Neuronal stem cell (in vitro differentiated cells): ENCODE data around the gene CDC26.

Source experiments
- DNase-seq: peaks from one replicate; pipeline ENCODE4 v3.0.0-alpha.2; 2013; ENCODE audit warnings: low spot score
- H2AFZ ChIP-seq: one replicate; pipeline ENCODE4 v1.6.1; 2013; ENCODE audit warnings: mild to moderate bottlenecking, low read length, inconsistent platforms
- H2AK5ac ChIP-seq: 2 replicates; pipeline ENCODE4 v1.6.1; 2013; ENCODE audit warnings: low read depth, mild to moderate bottlenecking, inconsistent platforms, low read length, moderate library complexity, mixed read lengths
- H2BK120ac ChIP-seq: 2 replicates; pipeline ENCODE4 v1.6.1; 2013; ENCODE audit warnings: low read depth, mild to moderate bottlenecking, inconsistent platforms, low read length, moderate library complexity, mixed read lengths
- H2BK12ac ChIP-seq: one replicate; pipeline ENCODE4 v1.6.1; 2013; ENCODE audit warnings: low read length, inconsistent platforms
- H2BK15ac ChIP-seq: 2 replicates; pipeline ENCODE4 v1.6.1; 2013; ENCODE audit warnings: mild to moderate bottlenecking, low read length, inconsistent platforms, mixed read lengths
- H2BK5ac ChIP-seq: one replicate; pipeline ENCODE4 v1.6.1; 2013; ENCODE audit warnings: inconsistent platforms, mild to moderate bottlenecking, low read length, moderate library complexity
- H3K14ac ChIP-seq: one replicate; pipeline ENCODE4 v1.6.1; 2013; ENCODE audit warnings: low read length, inconsistent platforms
- H3K18ac ChIP-seq: 2 replicates; pipeline ENCODE4 v1.6.1; 2013; ENCODE audit warnings: low read length, inconsistent platforms
- H3K23ac ChIP-seq: 2 replicates; pipeline ENCODE4 v1.6.1; 2013; ENCODE audit warnings: low read depth, mild to moderate bottlenecking, mixed read lengths, low read length, inconsistent platforms; ENCODE audit not compliant: poor library complexity
- H3K27ac ChIP-seq: replicated peaks from 3 replicates; pipeline ENCODE4 v1.5.1; 2013; ENCODE audit warnings: low read length, inconsistent platforms
- H3K27me3 ChIP-seq, 3 experiments: 2 replicates each; pipeline ENCODE4 v1.6.1; 2013; ENCODE audit warnings: low read length in 3 of 3, mild to moderate bottlenecking in 2 of 3, inconsistent platforms in 1 of 3, low read depth in 1 of 3, mixed read lengths in 1 of 3, moderate library complexity in 1 of 3; ENCODE audit not compliant: control insufficient read depth in 3 of 3, insufficient read depth in 3 of 3
- H3K36me3 ChIP-seq, 2 donors: replicated peaks in 1 of 2; 2 replicates each; pipeline ENCODE4 v1.6.1; 2013; ENCODE audit warnings: low read length in 2 of 2; ENCODE audit not compliant: control insufficient read depth in 2 of 2, insufficient read depth in 2 of 2
- H3K4ac ChIP-seq: 2 replicates; pipeline ENCODE4 v1.6.1; 2013; ENCODE audit warnings: inconsistent platforms, mild to moderate bottlenecking, low read length, moderate library complexity
- H3K4me1 ChIP-seq, 2 donors: 1 replicate in 1 of 2; 2 replicates in 1 of 2; pipeline ENCODE4 v1.6.1; 2013; ENCODE audit warnings: low read length in 2 of 2, low read depth in 1 of 2; ENCODE audit not compliant: control insufficient read depth in 2 of 2, insufficient read depth in 1 of 2
- H3K4me2 ChIP-seq: one replicate; pipeline ENCODE4 v1.6.1; 2013; ENCODE audit warnings: mild to moderate bottlenecking, low read length, inconsistent platforms; ENCODE audit not compliant: insufficient read depth, poor library complexity, severe bottlenecking
- H3K4me3 ChIP-seq, 2 donors: 2 replicates each; pipeline ENCODE4 v1.5.1; 2013; ENCODE audit warnings: low read length in 2 of 2, mild to moderate bottlenecking in 2 of 2, inconsistent platforms in 1 of 2, moderate library complexity in 1 of 2
- H3K79me1 ChIP-seq: one replicate; pipeline ENCODE4 v1.6.1; 2013; ENCODE audit warnings: low read depth, mild to moderate bottlenecking, inconsistent platforms, low read length, moderate library complexity
- H3K9ac ChIP-seq: one replicate; pipeline ENCODE4 v1.6.1; 2013; ENCODE audit warnings: mild to moderate bottlenecking, low read depth, low read length, inconsistent platforms; ENCODE audit not compliant: poor library complexity
- H3K9me3 ChIP-seq, 2 donors: replicated peaks in 1 of 2; 2 replicates each; pipeline versions ENCODE3 to v1.6.1; 2013; ENCODE audit warnings: low read length in 2 of 2, mild to moderate bottlenecking in 2 of 2, inconsistent platforms in 1 of 2, low read depth in 1 of 2, mixed read lengths in 1 of 2, moderate library complexity in 1 of 2; ENCODE audit not compliant: control insufficient read depth in 2 of 2, insufficient read depth in 1 of 2
- H4K8ac ChIP-seq: one replicate; pipeline ENCODE4 v1.6.1; 2013; ENCODE audit warnings: low read depth, mild to moderate bottlenecking, inconsistent platforms, low read length, moderate library complexity
- H4K91ac ChIP-seq: one replicate; pipeline ENCODE4 v1.6.1; 2013; ENCODE audit warnings: low read length, low read depth, mild to moderate bottlenecking, inconsistent platforms; ENCODE audit not compliant: poor library complexity
- WGBS, 2 donors: extraction: QIAGEN DNeasy Blood & Tissue Kit; methylation state at CpG; one replicate each; pipeline ENCODE4 v1.1.7; 2013; ENCODE audit warnings: missing lambda C conversion rate in 2 of 2, mixed read lengths in 1 of 2; ENCODE audit not compliant: insufficient read length in 2 of 2, insufficient replicate concordance in 1 of 2; ENCODE audit errors: extremely low coverage in 2 of 2; 5-methylcytosine and 5-hydroxymethylcytosine counted together

CDC26 gene

DNA sequence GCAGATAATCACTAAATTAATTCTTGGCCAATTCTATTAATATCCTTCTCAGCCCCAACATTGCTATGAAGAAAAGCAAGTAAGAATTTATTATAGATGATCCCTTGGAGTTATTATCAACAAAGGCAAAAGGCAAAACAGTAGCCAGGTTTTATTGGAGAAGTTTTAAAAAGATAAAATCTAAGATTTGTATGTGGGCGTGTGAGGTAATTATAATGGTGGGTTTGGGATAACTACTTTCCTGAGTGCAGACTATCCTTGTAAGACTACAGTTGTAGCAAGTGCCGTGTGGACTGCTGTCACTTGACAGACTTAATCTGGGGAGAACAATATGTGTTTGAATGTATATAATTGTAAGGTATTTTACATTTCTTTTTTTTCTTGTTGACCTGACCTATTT lies 30.8 kb downstream of the CDC26 start:
- no peaks in the 10 kb centered on the region for H3K4me1 ChIP-seq
- no peak overlapping the region for H3K23ac ChIP-seq
- H3K4ac ChIP-seq, result no peak overlapping the region
- H4K8ac ChIP-seq, result no peak overlapping the region
- H3K9me3 ChIP-seq, result peaks cover 0 to 2% of the 10 kb centered on the region in 2 donors
- DNase-seq, result no peak
- no peak overlapping the region for H2BK12ac ChIP-seq
- H3K18ac ChIP-seq, result no peak overlapping the region
- no peak overlapping the region for H2AK5ac ChIP-seq
- H3K4me3 ChIP-seq, result no peak overlapping the region
- H4K91ac ChIP-seq, result no peak overlapping the region
- no peak overlapping the region for H2BK5ac ChIP-seq
- no peak overlapping the region for H2BK120ac ChIP-seq
- H3K27ac ChIP-seq, result no peak overlapping the region
- H3K14ac ChIP-seq, result no peak overlapping the region
- WGBS, 2 donors, result 100% methylated on average over 1 of the region's 2 CpGs; no CpG with 5 or more reads in 1 of the 2 donors
- H2AFZ ChIP-seq, result no peak overlapping the region
- no peak overlapping the region for H2BK15ac ChIP-seq
- no peak overlapping the region for H3K9ac ChIP-seq
- no peaks in the 10 kb centered on the region for H3K36me3 ChIP-seq
- no peaks in the 10 kb centered on the region for H3K27me3 ChIP-seq
- no peaks in the 10 kb centered on the region for H3K79me1 ChIP-seq
- H3K4me2 ChIP-seq, result no peak overlapping the region

DNA sequence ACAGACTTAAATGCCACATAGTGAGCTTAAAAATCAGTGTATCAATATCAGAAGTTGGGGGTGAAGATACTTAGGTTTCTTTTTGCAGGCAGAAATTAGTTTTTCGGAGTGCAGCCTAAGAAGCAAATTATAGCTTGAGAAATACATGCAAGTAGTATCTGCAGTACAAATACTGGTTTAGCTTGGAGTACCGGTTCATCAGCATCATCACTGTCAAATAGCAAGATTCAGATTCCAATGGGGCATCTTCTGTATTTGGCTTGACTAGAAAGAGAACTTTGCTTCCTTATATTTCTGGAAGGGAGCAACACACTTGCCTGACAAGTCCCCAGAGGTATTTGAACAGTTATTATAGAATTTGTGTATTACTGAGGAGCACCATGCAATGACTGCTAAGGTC lies 34.2 kb downstream of the CDC26 start:
- Histone ChIP-seq H3K14ac (no peak overlapping the region), H3K9me3 (no peaks in the 10 kb centered on the region), H4K91ac (no peak overlapping the region), H2AFZ (no peak overlapping the region), H3K36me3 (no peaks in the 10 kb centered on the region), H2BK15ac (no peak overlapping the region), H2AK5ac (no peak overlapping the region), H4K8ac (no peak overlapping the region), H2BK120ac (no peak overlapping the region), H3K27ac (no peak overlapping the region), H3K23ac (no peak overlapping the region), H3K18ac (no peak overlapping the region), H3K79me1 (no peaks in the 10 kb centered on the region), H3K9ac (no peak overlapping the region), H3K4me2 (no peak overlapping the region), H3K27me3 (no peaks in the 10 kb centered on the region), H3K4me1 (no peaks in the 10 kb centered on the region), H3K4me3 (no peak overlapping the region), H2BK5ac (no peak overlapping the region), H2BK12ac (no peak overlapping the region), H3K4ac (no peak overlapping the region)
- WGBS, 2 donors, result no CpG with 5 or more reads among the region's 2 CpGs
- no peak for DNase-seq

DNA sequence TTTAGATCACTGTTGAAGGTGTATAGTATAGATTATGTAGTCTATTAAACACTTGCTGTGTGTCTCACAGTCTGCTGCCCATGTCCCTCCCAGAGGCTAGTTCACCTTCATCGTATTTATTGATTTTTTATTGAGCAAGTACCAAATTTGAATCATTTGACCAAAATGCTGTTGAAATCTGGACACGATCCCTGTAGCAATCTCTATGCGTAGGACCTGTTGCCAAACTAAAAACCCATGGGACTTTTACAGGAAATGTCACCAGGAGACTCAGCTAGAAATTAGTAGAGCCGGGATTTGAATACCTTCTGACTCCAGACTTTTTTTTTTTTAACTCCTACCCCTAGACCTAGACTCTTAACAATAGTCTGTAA lies 36.5 kb downstream of the CDC26 start:
- H3K4me2 ChIP-seq, result no peak overlapping the region
- no peaks in the 10 kb centered on the region for H3K79me1 ChIP-seq
- no peak overlapping the region for H2AK5ac ChIP-seq
- H3K9me3 ChIP-seq, result no peaks in the 10 kb centered on the region
- no peak overlapping the region for H4K8ac ChIP-seq
- no peak overlapping the region for H3K4me3 ChIP-seq
- H3K9ac ChIP-seq, result no peak overlapping the region
- H4K91ac ChIP-seq, result no peak overlapping the region
- no peak overlapping the region for H3K18ac ChIP-seq
- H3K14ac ChIP-seq, result no peak overlapping the region
- H2BK12ac ChIP-seq, result no peak overlapping the region
- H3K23ac ChIP-seq, result no peak overlapping the region
- H3K27me3 ChIP-seq, result no peaks in the 10 kb centered on the region
- no peak overlapping the region for H2AFZ ChIP-seq
- no peak overlapping the region for H2BK120ac ChIP-seq
- no peaks in the 10 kb centered on the region for H3K36me3 ChIP-seq
- H3K27ac ChIP-seq, result no peak overlapping the region
- WGBS, 2 donors, result no CpG with 5 or more reads among the region's 4 CpGs
- H3K4me1 ChIP-seq, result no peaks in the 10 kb centered on the region
- DNase-seq, result no peak
- no peak overlapping the region for H2BK5ac ChIP-seq
- no peak overlapping the region for H2BK15ac ChIP-seq
- H3K4ac ChIP-seq, result no peak overlapping the region

DNA sequence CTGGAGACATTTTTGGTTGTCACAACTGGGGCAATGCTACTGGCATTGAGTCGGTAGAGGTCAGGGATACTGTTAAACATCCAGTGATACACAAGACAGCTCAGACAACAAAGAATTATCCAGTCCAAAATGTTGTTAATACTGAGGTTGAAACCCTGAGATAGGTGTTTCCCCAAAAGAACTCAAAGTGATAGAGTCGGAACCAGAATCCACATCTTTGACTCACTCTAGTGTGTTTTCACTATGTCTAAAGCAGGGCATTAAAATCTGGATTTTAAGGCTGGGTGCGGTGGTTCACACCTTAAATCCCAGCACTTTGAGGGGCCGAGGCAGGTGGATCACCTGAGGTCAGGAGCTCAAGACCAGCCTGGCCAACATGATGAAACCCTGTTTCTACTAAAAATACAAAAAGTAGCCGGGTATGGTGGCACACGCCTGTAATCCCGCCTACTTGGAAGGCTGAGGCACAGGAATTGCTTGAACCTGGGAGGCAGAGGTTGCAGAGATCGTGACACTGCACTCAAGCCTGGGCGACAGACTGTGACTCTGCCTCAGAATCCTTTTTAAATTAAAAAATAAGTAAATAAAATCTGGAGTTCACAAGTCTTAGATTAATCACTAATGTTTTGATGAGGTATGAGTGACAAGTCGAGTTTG lies 37.0 kb downstream of the CDC26 start:
- Histone ChIP-seq H2BK5ac (no peak overlapping the region), H3K14ac (no peak overlapping the region), H3K27me3 (no peaks in the 10 kb centered on the region), H3K4me2 (no peak overlapping the region), H3K36me3 (no peaks in the 10 kb centered on the region), H2AFZ (no peak overlapping the region), H3K23ac (no peak overlapping the region), H3K9me3 (no peaks in the 10 kb centered on the region), H2AK5ac (no peak overlapping the region), H3K4ac (no peak overlapping the region), H3K9ac (no peak overlapping the region), H3K27ac (no peak overlapping the region), H4K91ac (no peak overlapping the region), H2BK15ac (no peak overlapping the region), H4K8ac (no peak overlapping the region), H3K4me1 (no peaks in the 10 kb centered on the region), H2BK120ac (no peak overlapping the region), H3K4me3 (no peak overlapping the region), H2BK12ac (no peak overlapping the region), H3K18ac (no peak overlapping the region), H3K79me1 (no peaks in the 10 kb centered on the region)
- WGBS, 2 donors, result no CpG with 5 or more reads among the region's 10 CpGs
- no peak for DNase-seq
